Heart right ventricle (tissue), 16 donors: ENCODE data around the gene TWF2. TPM values are rescaled to one million over a fixed set of nuclear protein-coding genes. Genes with fewer than 3 reads are reported as not detected.

Experiments used
- ATAC-seq, 8 donors: fragments of 200-7000 bp; cut with Tn5 transposase; one replicate each; pipeline ENCODE4 v1.9.1; 2020; ENCODE audit warnings: mild to moderate bottlenecking in 8 of 8, moderate library complexity in 8 of 8, moderate number of reproducible peaks in 1 of 8
- DNase-seq, 2 donors: peaks; one replicate each; pipeline ENCODE4 v3.0.0-alpha.2; 2020
- H3K27ac ChIP-seq, 10 donors: fragments of 200-600 bp; sonication (generic) in 2 of 10; one replicate each; pipeline versions ENCODE4 v1.5.0 to v1.8.0; 2020 to 2022; ENCODE audit warnings: mild to moderate bottlenecking in 3 of 10
- H3K27me3 ChIP-seq, 7 donors: fragments of 200-600 bp; one replicate each; pipeline ENCODE4 v1.8.0; 2021 to 2022; ENCODE audit warnings: mild to moderate bottlenecking in 2 of 7
- H3K36me3 ChIP-seq, 9 donors: fragments of 200-600 bp; sonication (generic) in 1 of 9; one replicate each; pipeline versions ENCODE4 v1.5.0 to v1.8.0; 2020 to 2022; ENCODE audit warnings: mild to moderate bottlenecking in 2 of 9
- H3K4me1 ChIP-seq, 9 donors: fragments of 200-600 bp; sonication (generic) in 1 of 9; one replicate each; pipeline versions ENCODE4 v1.5.0 to v1.8.0; 2020 to 2022; ENCODE audit warnings: mild to moderate bottlenecking in 4 of 9
- H3K4me3 ChIP-seq, 10 donors: fragments of 200-600 bp; sonication (generic) in 2 of 10; one replicate each; pipeline versions ENCODE4 v1.5.0 to v1.8.0; 2020 to 2022; ENCODE audit warnings: mild to moderate bottlenecking in 7 of 10, moderate library complexity in 2 of 10
- H3K9me3 ChIP-seq, 11 donors: fragments of 200-600 bp in 10 of 11; sonication (generic) in 2 of 11; one replicate each; pipeline versions ENCODE4 v1.5.0 to v1.8.0; 2013 to 2022; ENCODE audit warnings: mild to moderate bottlenecking in 2 of 11, control low read depth in 1 of 11, moderate library complexity in 1 of 11
- WGBS, 2 donors: extraction: QIAGEN DNeasy Blood & Tissue Kit; methylation state at CpG; one replicate each; pipeline ENCODE4 v1.1.7; 2013; ENCODE audit warnings: inconsistent platforms in 1 of 2; 5-methylcytosine and 5-hydroxymethylcytosine counted together
- intact Hi-C, 10 donors: fragments of 100-400 bp; cut with DNase I; formaldehyde crosslinking; loops; one replicate each; pipeline versions ENCODE4 v1.11.1 to v1.14.2; 2022
- polyA plus RNA-seq, 2 donors: library from polyadenylated mRNA; stranded (reverse); fragments of 200-250 nt; gene quantifications; one replicate each; pipeline ENCODE4 v1.2.3, GENCODE V29; 2013
- total RNA-seq, 10 donors: library from RNA; stranded (reverse); fragmentation: NEBNext Ultra II Directional in 3 of 10; extraction: Animal tissue kit (Norgen Biotek cat#: 25700) in 3 of 10; gene quantifications; one replicate each; pipeline versions ENCODE4 v1.2.1 to v1.2.4, GENCODE V29; 2021 to 2023
- TF ChIP-seq, protein P1 (sequence below), 9 donors: fragments of 200-600 bp; sonication (generic) in 2 of 9; IDR thresholded peaks; one replicate each; pipeline versions ENCODE4 v1.5.0 to v1.8.0; 2021 to 2022; ENCODE audit warnings: antibody characterized with exemption in 9 of 9, mild to moderate bottlenecking in 5 of 9, moderate library complexity in 1 of 9
- donor health status: Arrhythmogenic right ventricular cardiomyopathy.
- donor health status: ischemic (EF 13 %, LVEDD 7.1; RV severe dilation, severe dysfunction).
- donor health status: healthy with polysubstance abuse.
- donor health status: DM: no; HTN: yes; CAD: no.
- donor health status: DM: no; HTN: no; CAD: no.
- donor health status: ischemic (EF 25% LVEDD 6.9; RV normal size, moderate dysfunction).
- donor health status: ischemic (EF 25% LVEDD 5.7; RV mildly dilated, moderate dysfunction).
- donor health status: healthy.
- donor health status: DM: yes; HTN: yes; CAD: no.
- donor health status: Ischemic cardiomyopathy.
- donor health status: ischemic (EF 35%, LVEDD 5.7; RV mildly dilated, moderate dysfunction).
- donor health status: nonischemic (EF 11% LVEDD 7.7; RV severe dilation, severe dysfunction).
- donor health status: DM: yes; HTN: yes; CAD: no.
- donor health status: PGD.
- donor health status: ischemic (EF 29% LVEDD 5.4; RV normal size, mild dysfunction).
- donor health status: nonischemic (EF 23%, LVEDD 6.1; RV moderate dilation, normal function).

The TWF2 gene
- total and polyA plus RNA-seq, 12 donors: 44.7 to 148 (median 96.0) TPM

DNA sequence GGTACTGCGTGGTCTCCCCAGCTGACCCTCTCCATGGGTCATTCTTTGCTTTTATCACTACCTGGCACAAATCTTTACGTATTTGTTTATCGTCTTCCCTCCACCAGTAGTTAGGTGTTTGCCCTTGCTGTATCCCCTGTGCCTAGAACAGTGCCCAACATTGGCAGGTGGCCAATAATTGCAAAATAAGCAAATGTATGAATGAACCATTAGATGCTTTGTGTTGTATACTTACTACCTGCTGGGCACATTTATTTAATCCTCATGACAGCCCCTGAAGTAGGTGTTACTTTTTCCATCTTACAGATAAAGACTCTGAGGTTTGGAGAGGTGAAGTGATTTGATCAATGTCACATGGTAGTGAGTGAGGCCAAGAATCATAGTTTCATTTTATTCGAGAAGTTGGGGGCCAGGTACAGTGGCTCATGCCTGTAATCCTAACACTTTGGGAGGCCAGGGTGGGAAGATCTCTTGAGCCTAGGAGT, 2.0 kb upstream of the TWF2 start:
- Histone ChIP-seq H3K36me3 (no peaks in the 10 kb centered on the region), H3K9me3 (peaks cover 0 to 6% (median 0%) of the 10 kb centered on the region in 11 donors), H3K27ac (peak overlapping the region in 2 of 10 donors; percentile 18 to 95), H3K4me3 (no peak overlapping the region), H3K4me1 (peaks cover 19 to 69% (median 48%) of the 10 kb centered on the region in 9 donors), H3K27me3 (no peaks in the 10 kb centered on the region)
- TF ChIP-seq, protein P1, sequence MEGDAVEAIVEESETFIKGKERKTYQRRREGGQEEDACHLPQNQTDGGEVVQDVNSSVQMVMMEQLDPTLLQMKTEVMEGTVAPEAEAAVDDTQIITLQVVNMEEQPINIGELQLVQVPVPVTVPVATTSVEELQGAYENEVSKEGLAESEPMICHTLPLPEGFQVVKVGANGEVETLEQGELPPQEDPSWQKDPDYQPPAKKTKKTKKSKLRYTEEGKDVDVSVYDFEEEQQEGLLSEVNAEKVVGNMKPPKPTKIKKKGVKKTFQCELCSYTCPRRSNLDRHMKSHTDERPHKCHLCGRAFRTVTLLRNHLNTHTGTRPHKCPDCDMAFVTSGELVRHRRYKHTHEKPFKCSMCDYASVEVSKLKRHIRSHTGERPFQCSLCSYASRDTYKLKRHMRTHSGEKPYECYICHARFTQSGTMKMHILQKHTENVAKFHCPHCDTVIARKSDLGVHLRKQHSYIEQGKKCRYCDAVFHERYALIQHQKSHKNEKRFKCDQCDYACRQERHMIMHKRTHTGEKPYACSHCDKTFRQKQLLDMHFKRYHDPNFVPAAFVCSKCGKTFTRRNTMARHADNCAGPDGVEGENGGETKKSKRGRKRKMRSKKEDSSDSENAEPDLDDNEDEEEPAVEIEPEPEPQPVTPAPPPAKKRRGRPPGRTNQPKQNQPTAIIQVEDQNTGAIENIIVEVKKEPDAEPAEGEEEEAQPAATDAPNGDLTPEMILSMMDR (IDR thresholded peaks at IDR 0.05): no peak
- 91 to 92% methylated on average over 4 of the region's 4 CpGs for WGBS, 2 donors
- intact Hi-C loops: loop anchor here in 1 of 10 donors (5.0 kb wide), 1 partner anchor 36 kb away; the partner anchor contains the start of gene WDR82
- DNase-seq: no peak
- no peak for ATAC-seq

DNA sequence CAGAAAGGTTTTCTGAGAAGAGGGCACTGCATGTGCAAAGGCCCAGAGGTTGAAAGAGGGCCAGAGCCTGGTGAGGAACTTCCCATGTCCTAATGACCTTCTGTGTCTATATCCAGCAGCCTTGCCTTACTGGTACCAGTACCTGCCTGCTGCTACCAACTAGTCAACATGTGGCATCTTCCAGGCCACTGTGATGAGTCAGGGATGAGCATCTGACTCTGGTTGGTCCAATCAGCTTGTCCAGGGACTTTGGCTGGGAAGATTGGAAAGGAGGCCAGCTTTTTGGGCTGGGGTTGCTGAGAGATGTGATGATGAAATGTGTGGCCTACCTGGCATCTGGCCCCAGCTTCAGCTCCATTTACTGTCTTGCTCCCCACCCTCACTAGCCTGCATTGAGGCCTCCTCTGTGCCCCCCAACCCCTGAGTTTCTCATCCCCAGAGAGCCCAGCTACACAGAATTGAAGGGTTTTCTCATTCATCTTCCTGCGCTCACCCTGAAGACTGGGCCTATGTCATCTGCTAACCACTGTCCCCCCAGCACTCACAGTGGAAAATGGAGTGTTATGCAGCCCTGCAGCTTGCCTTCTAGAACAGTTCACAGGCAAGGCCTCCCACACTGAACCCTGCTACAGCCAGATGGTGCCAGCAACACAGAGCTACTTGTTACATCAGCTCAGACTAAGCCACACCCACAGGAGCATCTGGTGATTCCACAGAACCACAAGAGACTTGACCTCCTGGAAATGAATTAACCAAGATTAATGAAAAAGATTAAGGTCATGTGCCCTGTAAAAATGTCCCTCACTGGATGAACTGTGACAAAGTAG, 1.3 kb upstream of the TWF2 start:
- Histone ChIP-seq H3K4me1 (peaks cover 19 to 72% (median 49%) of the 10 kb centered on the region in 9 donors), H3K4me3 (peak overlapping the region in 4 of 10 donors; percentile 83 to 98 (median 94)), H3K9me3 (peaks cover 0 to 6% (median 0%) of the 10 kb centered on the region in 11 donors), H3K36me3 (peaks cover 0 to 6% (median 0%) of the 10 kb centered on the region in 9 donors), H3K27ac (peak overlapping the region in 8 of 10 donors; percentile 89 to 96 (median 94)), H3K27me3 (no peaks in the 10 kb centered on the region)
- DNase-seq (peak in 1 of 2 donors; percentile 26), ATAC-seq (no peak)
- TF ChIP-seq, protein P1 (IDR thresholded peaks at IDR 0.05): no peak
- WGBS, 2 donors: 100% methylated on average over 1 of the region's 1 CpG
- intact Hi-C loops: loop anchor here in 1 of 10 donors (5.0 kb wide), 1 partner anchor 37 kb away; the partner anchor contains the start of gene WDR82

DNA sequence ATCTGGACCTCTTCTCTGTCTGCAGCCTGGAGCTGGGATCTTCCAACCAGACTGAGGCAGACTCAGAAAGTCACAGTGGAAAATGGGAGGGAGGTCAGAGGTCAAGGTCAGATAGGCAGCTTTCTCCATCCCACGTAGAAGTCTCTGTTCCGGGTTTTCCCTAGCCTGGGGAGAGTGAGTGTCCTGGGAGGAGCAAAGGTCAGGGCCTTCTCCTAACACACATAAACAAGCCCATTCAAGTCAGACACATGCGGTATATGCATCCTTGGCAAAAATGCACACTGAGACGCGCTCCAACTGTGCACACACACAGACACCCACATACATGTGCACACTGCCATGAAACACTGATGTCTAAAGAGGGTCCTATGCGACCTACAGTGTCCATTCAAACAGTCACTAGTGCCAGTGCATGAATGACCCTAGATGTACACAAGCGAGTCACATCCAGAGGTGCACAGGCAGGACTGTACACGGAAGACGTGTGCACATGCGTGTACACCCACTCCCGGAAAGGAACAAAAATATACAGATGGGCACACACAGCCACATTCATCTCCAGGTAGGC, 681 bp downstream of the TWF2 start:
- H3K4me1 ChIP-seq: peaks cover 22 to 68% (median 51%) of the 10 kb centered on the region in 9 donors
- peaks cover 0 to 24% (median 6%) of the 10 kb centered on the region in 9 donors for H3K36me3 ChIP-seq
- H3K9me3 ChIP-seq: peaks cover 0 to 2% (median 0%) of the 10 kb centered on the region in 11 donors
- ATAC-seq (peak in 1 of 8 donors; percentile 0), DNase-seq (no peak)
- TF ChIP-seq, protein P1 (IDR thresholded peaks at IDR 0.05): no peak
- intact Hi-C loops: loop anchor here in 7 of 10 donors (2.0 to 10.0 kb wide), 6 partner anchors 34 to 217 kb away; partner anchors contain the start of genes WDR82 (in 5 of the 7), GLYCTK (in 1 of the 7), NISCH (in 1 of the 7) and TNNC1 (in 1 of the 7)
- WGBS, 2 donors: 20 to 27% methylated on average over 11 of the region's 11 CpGs
- peak overlapping the region; percentile 76 to 99 (median 93) for H3K4me3 ChIP-seq
- peak overlapping the region in 9 of 10 donors; percentile 87 to 96 (median 93) for H3K27ac ChIP-seq
- H3K27me3 ChIP-seq: no peaks in the 10 kb centered on the region
